Occipital lobe (tissue), 2 donors: ENCODE measurements around the gene TOM1. TPM values are rescaled to one million over a fixed set of nuclear protein-coding genes. Genes with fewer than 3 reads are reported as not detected.

Experiments
- DNase-seq: peaks from one replicate; lab custom pipeline; 2025; lab: John Stamatoyannopoulos, UW
- total RNA-seq: library from RNA; depleted of rRNA; stranded (reverse); fragments of >200 nt; gene quantifications from one replicate; pipeline ENCODE4 v1.2.3, GENCODE V29; 2014

The TOM1 gene
- 7.2 TPM for total RNA-seq

DNA sequence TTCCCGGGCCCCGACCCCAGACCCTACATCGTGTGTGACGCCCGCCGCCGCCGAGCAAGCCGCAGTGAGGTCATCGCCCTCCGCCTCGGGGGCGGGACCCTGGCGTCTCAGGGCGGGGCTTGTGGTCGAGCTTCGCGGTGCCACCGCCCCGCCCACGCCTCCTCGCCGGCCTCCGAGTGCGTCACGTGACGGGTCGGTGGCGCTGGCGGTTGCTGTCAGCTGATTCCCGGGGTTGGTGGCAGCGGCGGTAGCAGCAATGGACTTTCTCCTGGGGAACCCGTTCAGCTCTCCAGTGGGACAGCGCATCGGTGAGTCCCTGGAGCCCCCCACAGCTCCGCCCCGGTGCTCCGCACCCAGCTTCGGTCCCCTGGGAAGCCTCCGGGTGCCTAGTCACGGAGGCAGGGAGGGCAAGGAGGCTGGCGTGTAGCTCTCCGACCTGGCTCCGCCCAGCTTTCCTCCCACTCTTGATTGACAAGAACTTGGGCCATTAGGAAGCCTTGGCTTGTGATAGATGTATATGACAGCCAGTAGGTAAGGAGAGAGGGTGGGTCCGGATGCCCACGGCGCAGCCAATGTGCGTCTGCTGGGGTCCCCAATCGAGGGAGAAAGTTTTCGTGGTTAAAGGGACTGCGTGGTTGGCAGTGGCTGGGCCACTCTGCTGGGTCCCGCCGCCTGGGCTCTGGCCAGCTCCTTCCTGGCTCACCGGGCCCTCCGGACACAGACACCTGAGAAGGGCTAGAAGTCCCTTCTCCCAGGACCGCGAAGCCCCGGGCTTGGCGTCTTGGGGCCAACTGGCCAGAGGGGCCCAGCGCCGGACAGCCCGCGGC lies at the start of gene TOM1:
TOM1 (plus strand) TSS at position 222 of the 827 bp plus-strand sequence; CDS start at position 257, 35 bp downstream.
- peak; percentile 96 for DNase-seq

DNA sequence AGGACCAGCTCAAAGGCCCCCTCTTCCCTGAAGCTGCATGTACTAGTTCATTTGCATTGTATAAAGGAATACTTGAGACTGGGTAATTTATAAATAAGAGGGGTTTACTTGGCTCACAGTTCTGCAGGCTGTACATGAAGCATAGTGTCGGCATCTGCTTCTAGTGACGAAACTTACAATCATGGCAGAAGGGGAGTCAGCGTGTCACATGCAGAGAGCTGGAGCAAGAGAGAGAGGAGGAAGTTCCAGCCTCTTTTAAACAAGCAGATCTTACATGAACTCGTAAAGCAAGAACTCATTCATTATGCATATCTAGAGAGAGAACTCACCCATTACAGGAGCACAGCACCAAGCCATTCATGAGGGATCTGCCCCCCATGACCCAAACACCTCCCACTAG lies 49.5 kb upstream of the TOM1 start:
- no peak for DNase-seq

DNA sequence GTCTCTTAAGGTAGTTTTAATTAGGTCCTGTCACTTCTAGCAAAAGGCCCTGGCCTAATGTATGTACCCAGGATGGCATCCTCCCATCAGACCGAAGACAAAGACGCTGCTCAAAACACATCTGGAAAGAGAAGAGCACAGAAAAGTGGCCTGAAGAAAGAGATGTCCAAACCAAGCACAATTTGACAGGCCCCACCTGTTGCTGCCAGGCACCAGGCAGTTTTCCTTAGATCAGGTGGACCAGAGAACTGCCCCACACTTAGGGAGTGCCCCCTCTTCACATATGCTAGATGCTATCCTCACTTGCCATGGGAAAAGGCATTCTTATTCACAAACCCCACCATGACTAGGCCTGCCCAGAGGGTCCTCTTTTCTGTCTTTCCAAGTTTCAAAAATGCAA lies 45.7 kb upstream of the TOM1 start:
- DNase-seq = no peak

DNA sequence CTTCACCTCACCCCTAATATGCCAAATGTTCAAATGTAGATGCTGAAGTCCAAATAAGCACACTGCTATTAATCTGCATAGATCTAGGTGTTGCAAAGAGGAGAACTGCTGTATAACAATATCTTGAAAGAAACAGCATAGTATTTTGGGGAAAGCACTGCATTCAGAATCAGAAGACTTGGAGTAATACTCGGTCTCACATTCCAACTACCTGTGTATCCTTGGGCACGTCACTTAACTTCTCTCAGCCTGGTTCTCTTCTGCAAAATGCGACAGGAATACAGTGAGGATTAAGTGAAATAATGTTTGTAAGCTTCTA lies 42.7 kb upstream of the TOM1 start:
- no peak for DNase-seq

DNA sequence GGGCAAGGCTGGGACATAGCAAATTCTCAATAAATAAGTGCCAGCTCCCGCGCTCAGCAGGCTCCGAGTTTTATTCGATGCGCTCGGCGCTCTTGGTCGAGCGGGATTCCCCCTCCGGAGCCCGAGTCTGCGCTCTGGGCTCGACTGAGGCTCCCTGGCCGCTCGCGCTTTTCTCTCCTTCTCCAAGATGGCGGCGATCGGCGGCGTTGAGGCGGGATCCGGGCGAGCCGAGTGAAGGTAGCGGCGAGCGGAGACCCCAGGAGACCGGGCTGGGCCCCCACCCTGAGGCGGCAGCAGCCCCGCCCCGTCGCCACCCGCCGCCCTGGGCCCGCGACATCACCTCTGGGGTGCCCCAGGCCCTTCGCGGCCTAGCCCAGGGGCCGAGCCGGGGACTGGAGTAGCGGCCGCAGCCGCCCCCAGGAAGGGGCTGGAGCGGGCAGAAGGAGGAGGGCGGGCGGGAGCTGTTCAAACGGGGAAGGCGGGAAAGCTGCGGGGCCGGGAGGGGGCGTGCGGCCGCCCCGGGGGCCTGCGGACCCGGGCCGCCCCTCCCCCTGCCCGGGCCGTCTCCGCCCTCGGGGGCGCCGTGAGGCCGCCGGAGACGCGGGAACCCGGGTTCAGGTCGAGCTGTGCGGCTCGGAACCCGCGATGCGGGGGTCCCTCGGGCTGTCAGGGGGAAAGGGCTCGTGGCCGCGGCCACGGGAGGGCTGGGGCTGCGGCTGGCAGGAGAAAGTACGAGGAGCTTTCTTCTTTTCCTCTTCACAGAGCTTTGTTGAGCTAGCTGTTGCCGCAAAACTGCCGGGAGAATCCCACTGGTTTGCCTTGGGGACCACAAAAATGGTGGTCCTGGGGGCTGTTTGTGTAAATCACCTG lies 42.1 kb upstream of the TOM1 start, which contains the start of gene HMGXB4:
HMGXB4 (plus strand) TSS at position 173 of the 870 bp plus-strand sequence. CDS start 4,898 bp downstream, outside the sequence.
- peak; percentile 77 for DNase-seq

DNA sequence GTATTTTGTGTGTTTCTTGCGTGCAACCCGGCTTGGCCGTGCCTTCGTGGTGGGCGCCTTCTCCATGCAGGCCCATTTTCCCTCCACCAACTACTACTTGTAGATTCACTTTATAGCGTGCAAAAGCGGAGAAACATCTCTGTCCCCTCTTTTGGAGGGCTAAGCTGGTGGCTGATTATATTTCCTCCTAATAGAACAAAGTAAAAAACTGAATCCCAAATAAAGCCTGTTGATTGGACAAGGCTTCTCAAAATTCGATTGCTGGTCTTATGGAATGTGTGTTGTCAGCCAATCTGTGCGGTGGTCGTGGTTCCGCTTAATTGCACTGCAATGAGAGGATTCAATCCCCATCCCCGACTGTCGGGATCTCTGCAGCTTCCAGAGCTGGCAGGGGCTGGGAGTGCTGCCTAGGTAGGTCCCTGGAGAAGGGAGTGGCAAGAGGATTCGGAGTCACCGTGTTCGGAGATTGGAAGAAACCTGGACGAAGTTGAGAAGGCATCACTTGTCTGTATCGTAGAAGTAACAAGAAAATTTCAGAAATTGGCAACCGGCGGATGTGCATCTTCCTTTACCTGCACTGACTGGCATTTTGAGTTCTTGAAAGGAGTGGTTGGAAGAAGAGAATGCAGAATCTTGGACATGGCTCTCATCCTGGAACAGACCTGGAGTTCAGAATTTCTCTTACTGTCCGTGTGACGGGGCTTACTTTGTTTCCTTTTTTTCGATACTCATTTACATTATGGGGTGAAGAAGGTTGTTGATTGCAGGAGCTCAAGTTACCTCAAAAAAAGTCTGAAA lies 41.3 kb upstream of the TOM1 start:
- DNase-seq = peak; percentile 3

DNA sequence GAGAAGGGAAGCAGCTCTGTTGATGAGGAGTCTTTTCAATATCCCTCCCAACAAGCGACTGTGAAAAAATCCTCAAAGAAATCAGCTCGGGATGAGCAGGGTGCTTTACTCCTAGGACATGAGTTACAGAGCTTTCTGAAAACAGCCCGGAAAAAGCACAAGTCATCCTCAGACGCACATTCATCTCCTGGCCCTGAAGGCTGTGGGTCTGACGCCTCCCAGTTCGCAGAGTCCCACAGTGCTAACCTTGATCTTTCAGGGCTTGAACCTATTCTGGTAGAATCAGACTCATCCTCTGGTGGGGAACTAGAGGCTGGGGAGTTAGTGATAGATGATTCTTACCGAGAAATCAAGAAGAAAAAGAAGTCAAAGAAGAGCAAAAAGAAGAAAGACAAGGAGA lies 34.7 kb upstream of the TOM1 start:
- no peak for DNase-seq

DNA sequence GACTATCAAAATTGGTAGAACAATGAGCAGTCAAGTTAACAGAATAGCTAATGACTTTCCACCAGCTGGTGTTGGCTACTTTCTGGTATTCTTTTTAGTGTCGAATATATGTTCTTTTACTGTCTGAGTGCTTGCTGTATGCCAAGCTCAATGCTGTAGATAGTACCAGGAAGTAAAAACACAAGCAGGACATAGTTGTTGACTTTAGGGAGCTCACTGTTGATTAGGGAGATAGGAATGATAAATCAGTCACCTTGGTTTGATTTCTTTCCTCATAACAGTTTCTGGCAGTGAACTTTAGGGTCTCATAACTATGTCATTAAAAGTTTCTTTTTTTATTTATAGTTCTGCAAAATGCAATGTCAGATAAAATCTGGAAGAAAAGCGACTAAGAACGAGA lies 33.4 kb upstream of the TOM1 start:
- no peak for DNase-seq

DNA sequence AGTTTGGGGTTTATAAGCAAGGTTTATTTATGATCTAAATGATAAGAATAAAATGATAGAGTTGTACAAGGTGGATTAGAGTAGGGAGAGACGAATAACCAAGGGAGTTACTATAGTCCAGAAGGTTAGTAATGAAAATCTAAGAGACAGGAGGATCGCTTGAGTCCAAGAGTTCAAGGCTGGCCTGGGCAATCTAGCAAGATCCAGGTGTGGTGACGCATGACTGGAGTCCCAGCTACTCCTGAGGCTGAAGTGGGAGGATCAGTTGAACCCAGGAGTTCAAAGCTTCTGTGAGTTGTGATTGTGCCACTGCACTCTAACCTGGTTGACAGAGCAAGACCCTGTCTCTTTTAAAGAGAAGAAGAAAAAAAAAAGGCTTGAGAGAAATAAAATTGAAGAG lies 30.1 kb upstream of the TOM1 start:
- no peak for DNase-seq

DNA sequence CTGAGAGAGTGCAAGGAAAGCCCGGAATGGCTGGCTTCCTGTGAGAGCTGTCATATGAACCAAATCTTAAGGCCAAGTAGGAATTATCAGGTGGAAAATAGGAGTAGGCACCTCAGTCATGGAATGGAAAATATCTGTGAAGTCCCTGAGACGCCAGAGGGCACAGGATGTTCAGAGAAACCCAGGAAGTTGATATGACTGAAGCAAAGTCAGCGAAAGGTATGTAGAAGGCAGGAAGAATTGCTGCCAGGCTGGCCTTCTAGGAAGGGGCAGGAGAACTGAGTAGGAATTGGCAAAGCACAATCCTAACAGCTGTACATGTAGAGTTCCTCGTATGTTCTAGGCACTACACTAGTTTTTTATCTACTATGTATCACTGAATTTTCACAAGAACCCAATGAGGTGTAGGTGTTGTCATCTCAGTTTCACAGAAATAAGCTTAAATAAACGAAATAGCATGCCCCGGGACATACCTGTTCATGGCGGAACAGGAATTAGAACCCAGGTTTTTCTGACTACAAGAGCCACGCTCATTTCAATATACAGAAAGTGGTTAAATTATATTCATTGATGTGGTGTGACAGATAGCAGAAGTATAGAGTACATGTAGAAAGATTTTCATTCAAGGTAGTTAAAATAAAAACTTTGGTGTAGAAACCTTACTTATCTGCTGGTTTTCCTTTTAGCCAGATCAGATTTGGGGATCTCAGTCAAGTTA lies 25.4 kb upstream of the TOM1 start:
- DNase-seq = no peak

DNA sequence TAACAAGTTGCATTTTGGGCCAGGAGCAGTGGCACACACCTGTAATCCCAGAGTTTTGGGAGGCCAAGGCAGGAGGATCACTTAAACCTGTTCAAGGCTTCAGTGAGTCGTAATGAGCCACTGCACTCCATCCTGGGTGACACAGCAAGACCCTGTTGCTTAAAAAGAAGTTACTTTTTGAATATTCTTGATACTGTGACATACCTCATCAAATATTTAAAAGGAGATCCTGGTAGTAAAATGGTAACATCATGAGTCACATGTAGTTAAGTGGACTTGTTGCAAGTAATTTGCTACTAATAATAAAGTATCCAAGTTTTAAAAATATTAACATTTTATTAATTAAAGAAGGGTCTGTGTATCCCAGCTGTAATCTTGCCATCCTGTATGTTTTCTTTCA lies 24.1 kb upstream of the TOM1 start:
- DNase-seq = no peak

DNA sequence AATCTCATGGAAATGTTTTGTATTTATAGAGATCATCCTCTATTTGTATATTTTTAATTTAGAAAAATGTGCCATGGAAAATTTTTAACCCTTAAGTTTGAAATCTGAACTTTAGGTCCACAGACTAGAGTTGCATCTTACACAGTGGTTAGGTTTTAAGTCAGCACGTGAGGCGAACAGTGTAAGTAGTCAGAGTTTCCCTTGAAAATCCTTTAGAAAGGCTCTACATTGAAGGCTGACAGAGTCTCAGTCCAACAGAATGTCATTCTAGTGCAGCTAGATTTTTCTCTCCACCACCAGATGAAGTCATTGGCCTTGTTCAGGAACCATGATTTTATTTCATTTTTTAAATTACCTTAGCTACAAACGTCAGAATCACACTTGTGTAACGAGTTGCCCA lies 23.7 kb upstream of the TOM1 start:
- DNase-seq = no peak

DNA sequence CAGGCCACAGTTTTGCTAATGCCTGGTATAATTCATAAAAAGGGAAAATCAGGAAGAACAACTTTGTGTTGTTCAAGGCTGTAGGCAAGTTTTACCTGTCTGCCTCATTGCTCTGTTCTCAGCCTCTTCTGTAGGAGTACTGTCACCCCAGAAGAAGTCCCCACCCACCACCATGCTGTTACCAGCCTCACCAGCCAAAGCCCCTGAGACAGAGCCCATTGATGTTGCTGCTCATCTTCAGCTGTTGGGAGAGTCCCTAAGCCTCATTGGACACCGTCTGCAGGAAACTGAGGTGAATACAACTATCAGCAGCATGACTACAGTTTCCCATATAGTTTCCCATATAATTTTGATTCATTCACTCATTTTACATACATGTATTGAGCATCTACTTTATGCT lies 11.6 kb upstream of the TOM1 start:
- DNase-seq = no peak

DNA sequence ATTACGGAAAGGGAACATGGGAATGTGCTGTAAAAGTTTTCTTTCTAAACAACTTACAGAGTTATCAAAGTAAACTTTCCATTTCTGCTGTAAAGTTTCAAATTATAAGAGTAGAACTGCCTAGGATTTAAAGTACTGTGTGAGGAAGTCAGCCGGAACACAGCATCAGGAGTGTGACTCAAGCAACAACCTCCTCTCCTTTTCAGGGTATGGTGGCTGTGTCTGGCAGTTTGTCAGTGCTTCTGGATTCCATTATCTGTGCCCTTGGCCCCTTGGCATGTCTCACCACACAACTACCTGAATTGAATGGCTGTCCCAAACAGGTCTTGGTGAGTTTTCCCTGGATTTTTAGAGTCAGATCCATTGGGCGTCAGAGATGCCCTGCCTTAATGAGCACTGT lies 6.9 kb upstream of the TOM1 start:
- DNase-seq = no peak

DNA sequence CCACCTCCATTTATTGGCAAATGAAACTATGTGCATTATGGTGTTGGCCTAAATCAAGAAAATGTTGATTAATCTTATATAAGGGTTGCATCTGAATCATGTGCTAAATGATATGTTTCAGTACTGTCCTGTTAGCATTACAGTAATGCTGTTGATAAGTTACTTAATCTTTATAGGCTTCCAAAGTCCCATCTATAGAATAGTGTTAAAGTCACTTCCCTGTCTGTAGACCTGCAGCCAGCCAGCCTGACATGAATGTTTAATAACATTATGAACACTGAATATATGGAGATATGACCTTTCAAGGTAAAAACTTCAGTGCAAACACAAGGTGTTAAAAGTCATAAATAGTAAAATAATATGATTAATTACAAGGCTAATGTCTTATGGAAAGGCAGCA lies 3.6 kb upstream of the TOM1 start:
- no peak for DNase-seq

DNA sequence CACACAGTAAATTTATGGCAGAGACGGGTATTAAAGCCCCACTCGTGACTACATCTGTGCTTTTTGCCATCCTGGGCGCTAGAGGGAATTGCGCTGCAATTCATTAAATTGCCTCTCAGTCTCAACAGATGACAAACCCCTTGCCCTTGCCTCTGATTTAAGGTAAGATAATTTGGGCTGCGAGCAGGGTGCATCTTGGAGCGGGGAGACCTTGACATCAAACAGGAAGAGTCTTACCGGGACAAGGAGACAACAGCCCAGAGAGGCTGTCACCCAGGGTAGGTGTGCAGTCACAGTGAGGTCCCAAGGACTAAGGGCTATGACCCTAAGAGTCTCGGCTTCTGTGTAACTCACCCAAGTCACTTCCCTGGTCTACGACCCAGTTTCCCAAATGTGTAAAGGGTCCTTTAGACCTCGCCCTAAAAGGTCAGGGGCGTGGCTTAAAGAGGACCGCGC lies 449 bp upstream of the TOM1 start:
- DNase-seq = no peak

DNA sequence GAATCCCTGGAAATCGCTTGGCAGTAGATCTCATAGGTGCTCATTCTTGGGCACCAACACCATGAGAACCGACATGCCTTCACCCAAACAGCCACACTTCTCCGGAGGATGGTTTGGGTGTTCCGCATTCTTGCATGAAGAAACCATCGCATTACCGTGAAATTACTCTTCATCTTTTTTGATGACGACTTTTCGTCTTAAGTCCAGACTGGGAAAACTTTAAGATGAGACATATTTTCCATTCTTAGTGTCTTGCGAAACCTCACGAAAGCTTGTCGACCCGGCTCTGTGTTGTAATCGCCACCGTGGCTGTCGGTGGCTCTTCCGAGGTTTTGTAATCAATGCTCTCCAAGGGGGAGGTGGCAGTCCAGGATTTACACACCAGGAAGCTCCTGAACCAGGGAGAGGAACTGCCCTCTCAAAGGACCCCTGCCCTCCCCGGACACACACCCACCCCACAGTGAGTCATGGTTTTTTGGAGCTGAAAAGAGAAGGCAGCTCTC lies 1.7 kb downstream of the TOM1 start:
- no peak for DNase-seq

DNA sequence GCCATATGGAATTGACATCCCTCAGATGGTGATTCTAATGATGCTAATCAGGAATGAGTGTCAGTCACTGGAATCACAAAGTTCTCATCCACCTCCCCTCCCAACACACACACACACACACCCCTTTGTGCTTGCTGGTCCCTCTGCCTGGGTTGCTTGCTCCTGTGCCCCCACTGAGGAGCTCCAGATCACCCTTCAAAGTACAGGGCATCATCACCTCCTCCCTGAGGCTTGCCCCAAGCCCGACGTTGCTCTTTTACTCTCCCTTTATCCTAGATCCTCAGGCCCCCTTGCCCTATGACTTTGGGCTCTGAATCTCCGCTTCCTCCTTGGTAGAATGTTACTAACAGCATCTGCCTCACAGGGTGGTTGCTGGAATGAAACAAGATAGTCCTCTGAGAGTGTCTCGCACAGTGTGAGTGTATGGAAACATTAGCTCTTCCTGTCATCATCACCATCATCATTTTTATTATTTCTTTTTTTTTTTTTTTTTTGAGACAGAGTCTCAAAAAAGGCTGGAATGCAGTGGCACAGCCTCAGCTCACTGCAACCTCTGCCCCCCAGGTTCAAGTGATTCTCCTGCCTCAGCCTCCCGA lies 3.4 kb downstream of the TOM1 start:
- no peak for DNase-seq

DNA sequence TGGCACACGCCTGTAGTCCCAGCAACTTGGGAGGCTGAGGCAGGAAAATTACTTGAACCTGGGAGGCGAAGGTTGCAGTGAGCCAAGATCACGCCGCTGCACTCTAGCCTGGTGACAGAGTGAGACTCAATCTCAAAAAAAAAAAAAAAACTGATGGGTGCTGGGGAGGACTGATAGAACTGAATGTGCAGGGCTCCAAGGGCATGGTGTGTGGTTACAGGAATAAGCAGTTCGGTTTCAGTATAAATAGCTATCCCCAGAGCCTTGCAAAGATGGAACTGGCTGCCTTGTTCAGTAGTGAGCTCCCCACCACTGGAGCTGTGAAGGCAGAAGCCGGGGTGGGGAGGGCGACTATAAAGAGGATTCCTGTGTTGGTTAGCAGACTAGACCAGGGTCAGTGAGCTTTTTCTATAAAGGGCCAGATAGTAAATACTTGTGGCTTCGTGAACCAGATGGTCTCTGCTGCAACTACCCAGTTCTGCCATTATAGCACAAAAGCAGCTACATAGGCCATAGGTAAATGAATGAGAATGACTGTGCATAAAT lies 5.9 kb downstream of the TOM1 start:
- no peak for DNase-seq

DNA sequence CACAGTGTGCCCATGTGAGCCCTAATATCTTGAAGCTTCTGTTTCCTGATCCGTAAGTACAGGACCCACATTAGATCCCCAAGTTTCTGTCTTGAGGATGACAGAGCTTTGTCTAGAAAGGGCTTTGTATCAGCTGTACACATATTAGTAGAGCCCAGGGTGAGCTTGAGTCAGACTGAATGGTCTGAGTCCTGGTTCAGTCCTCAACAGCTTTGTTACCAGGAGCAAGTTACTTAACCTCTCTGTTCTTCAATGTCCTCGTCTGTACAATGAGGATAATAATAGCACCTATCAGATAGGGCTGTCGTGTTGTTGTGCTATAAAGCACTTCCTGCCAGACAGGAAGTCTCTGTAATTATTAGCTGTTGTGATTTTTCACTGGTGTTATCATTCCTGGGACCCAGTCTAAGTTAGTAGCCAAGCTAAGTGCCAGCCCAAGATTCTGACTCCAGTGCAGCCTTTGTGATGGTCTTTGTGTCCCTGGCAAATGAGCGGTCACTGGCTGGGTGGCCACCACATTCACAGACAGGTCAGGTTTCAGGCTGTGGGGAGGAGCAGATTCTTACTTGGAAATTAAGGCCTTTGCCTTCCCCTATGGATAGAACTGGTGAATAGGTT lies 6.8 kb downstream of the TOM1 start:
- no peak for DNase-seq
